B cell (primary cell): Measurements from ENCODE around the gene ELAVL4. TPM values are rescaled to one million over a fixed set of nuclear protein-coding genes. Genes with fewer than 3 reads are reported as not detected.

Source experiments
- ATAC-seq: fragments of 200-7000 bp; cut with Tn5 transposase; one replicate; pipeline ENCODE4 v1.10.0; 2021; ENCODE audit warnings: low read depth, mild to moderate bottlenecking, moderate number of reproducible peaks, moderate library complexity
- CTCF ChIA-PET: fragments of 350-600 bp; sonication (Branson Sonifier 250); formaldehyde crosslinking; loops from one replicate; lab custom pipeline; 2021; ENCODE audit warnings: antibody characterized with exemption, inconsistent platforms; lab: Charles Lee
- POLR2A ChIA-PET: fragments of 350-600 bp; sonication (Branson Sonifier 250); formaldehyde crosslinking; loops from one replicate; lab custom pipeline; 2021; ENCODE audit warnings: antibody characterized with exemption; lab: Charles Lee
- DNase-seq: peaks from one replicate; pipeline ENCODE4 v3.0.0; 2013
- H2AFZ ChIP-seq: 2 replicates; pipeline ENCODE4 v1.6.1; 2012; ENCODE audit warnings: mild to moderate bottlenecking, low read depth, low read length; ENCODE audit not compliant: insufficient read depth, poor library complexity, severe bottlenecking
- H3K27ac ChIP-seq, 2 donors: 1 replicate in 1 of 2; 2 replicates in 1 of 2; pipeline ENCODE4 v1.5.1; 2012 to 2013; ENCODE audit warnings: low read length in 2 of 2, mild to moderate bottlenecking in 2 of 2, moderate library complexity in 1 of 2
- H3K27me3 ChIP-seq, 4 experiments: fragments of 200-600 bp in 1 of 4; sonication (generic) in 1 of 4; replicated peaks in 1 of 4; 1 replicate in 2 of 4; 2 replicates in 2 of 4; pipeline versions ENCODE4 v1.6.1 to v1.7.0; 2013 to 2016; ENCODE audit warnings: low read length in 3 of 4, mild to moderate bottlenecking in 2 of 4, mixed read lengths in 1 of 4, moderate library complexity in 1 of 4; ENCODE audit not compliant: insufficient read depth in 4 of 4, control insufficient read depth in 3 of 4; ENCODE audit errors: control extremely low read depth in 1 of 4
- H3K36me3 ChIP-seq, 2 experiments: replicated peaks in 1 of 2; 1 replicate in 1 of 2; 2 replicates in 1 of 2; pipeline versions ENCODE4 v1.6.1 to v1.7.1; 2013; ENCODE audit warnings: low read length in 1 of 2; ENCODE audit not compliant: insufficient read depth in 2 of 2, control insufficient read depth in 1 of 2; ENCODE audit errors: control extremely low read depth in 1 of 2, extremely low read depth in 1 of 2
- H3K4me1 ChIP-seq, 2 donors: fragments of 200-600 bp in 1 of 2; sonication (generic) in 1 of 2; 1 replicate in 1 of 2; 2 replicates in 1 of 2; pipeline versions ENCODE4 v1.5.1 to v1.6.1; 2013 to 2017; ENCODE audit warnings: low read length in 2 of 2; ENCODE audit not compliant: control insufficient read depth in 2 of 2, insufficient read depth in 2 of 2
- H3K4me2 ChIP-seq: replicated peaks from 2 replicates; pipeline ENCODE3; 2012; ENCODE audit warnings: mild to moderate bottlenecking, low read depth, low read length; ENCODE audit not compliant: poor library complexity, severe bottlenecking
- H3K4me3 ChIP-seq, 5 experiments: fragments of 200-600 bp in 1 of 5; sonication (generic) in 1 of 5; 1 replicate in 3 of 5; 2 replicates in 2 of 5; pipeline versions ENCODE4 v1.5.1 to v1.7.0; 2011 to 2016; ENCODE audit warnings: low read length in 4 of 5, mild to moderate bottlenecking in 4 of 5, low read depth in 2 of 5, control low read depth in 1 of 5, moderate library complexity in 1 of 5; ENCODE audit not compliant: insufficient read depth in 1 of 5; ENCODE audit errors: control extremely low read depth in 1 of 5, extremely low read depth in 1 of 5
- H3K79me2 ChIP-seq: fragments of 200-600 bp; sonication (generic); one replicate; pipeline ENCODE4 v1.6.0; 2016; ENCODE audit warnings: low read length; ENCODE audit not compliant: control insufficient read depth, insufficient read depth
- H3K9ac ChIP-seq: fragments of 200-600 bp; sonication (generic); 2 replicates; pipeline ENCODE4 v1.6.1; 2017; ENCODE audit warnings: mild to moderate bottlenecking, low read length, moderate library complexity
- H3K9me3 ChIP-seq, 3 donors: one replicate each; pipeline versions ENCODE4 v1.6.1 to v1.7.1; 2013; ENCODE audit warnings: low read length in 2 of 3; ENCODE audit not compliant: control insufficient read depth in 2 of 3, insufficient read depth in 1 of 3; ENCODE audit errors: control extremely low read depth in 1 of 3
- H4K20me1 ChIP-seq: 2 replicates; pipeline ENCODE4 v1.6.0; 2012; ENCODE audit warnings: mild to moderate bottlenecking, low read length; ENCODE audit not compliant: insufficient read depth, control insufficient read depth, poor library complexity, severe bottlenecking
- H3K27ac Mint-ChIP-seq: one replicate; pipeline ENCODE4 v1.8.0; 2021; ENCODE audit warnings: mixed read lengths
- H3K27me3 Mint-ChIP-seq: one replicate; pipeline ENCODE4 v1.8.0; 2021; ENCODE audit warnings: mixed read lengths
- H3K4me1 Mint-ChIP-seq: one replicate; pipeline ENCODE4 v1.8.0; 2021; ENCODE audit warnings: mixed read lengths
- H3K4me3 Mint-ChIP-seq: one replicate; pipeline ENCODE4 v1.8.0; 2021; ENCODE audit warnings: mixed read lengths
- H3K9me3 Mint-ChIP-seq: one replicate; pipeline ENCODE4 v1.8.0; 2022; ENCODE audit warnings: mixed read lengths; ENCODE audit not compliant: insufficient read depth
- CTCF ChIP-seq: fragments of 200-600 bp; IDR thresholded peaks from one replicate; pipeline ENCODE4 v1.8.0; 2022; ENCODE audit warnings: antibody characterized with exemption, mild to moderate bottlenecking
- EZH2 ChIP-seq: IDR thresholded peaks from 2 replicates; pipeline ENCODE4 v1.6.1; 2012; ENCODE audit warnings: borderline replicate concordance, low read depth, mild to moderate bottlenecking, moderate library complexity, low read length; ENCODE audit not compliant: insufficient read depth, poor library complexity, severe bottlenecking
- WGBS: methylation state at CpG from one replicate; pipeline ENCODE4 v1.1.5; 2013; ENCODE audit warnings: missing lambda C conversion rate; ENCODE audit not compliant: insufficient coverage; 5-methylcytosine and 5-hydroxymethylcytosine counted together
- intact Hi-C: fragments of 100-400 bp; cut with micrococcal nuclease; formaldehyde crosslinking; loops from one replicate; pipeline ENCODE4 v1.10.0; 2022
- polyA plus RNA-seq: library from polyadenylated mRNA; depleted of rRNA; stranded (reverse); fragments of >200 nt; gene quantifications from 2 replicates; pipeline ENCODE4 v1.2.3, GENCODE V29; 2012
- total RNA-seq, 2 donors: library from RNA; stranded (reverse); fragments of 120-200 nt in 1 of 2; gene quantifications; 1 replicate in 1 of 2; 2 replicates in 1 of 2; pipeline versions ENCODE4 v1.2.3 to v1.2.4, GENCODE V29; 2013 to 2022

Gene ELAVL4
- total and polyA plus RNA-seq, 2 donors (not counting 1 experiment from before 2014, with no cell fraction given), result not detected

DNA sequence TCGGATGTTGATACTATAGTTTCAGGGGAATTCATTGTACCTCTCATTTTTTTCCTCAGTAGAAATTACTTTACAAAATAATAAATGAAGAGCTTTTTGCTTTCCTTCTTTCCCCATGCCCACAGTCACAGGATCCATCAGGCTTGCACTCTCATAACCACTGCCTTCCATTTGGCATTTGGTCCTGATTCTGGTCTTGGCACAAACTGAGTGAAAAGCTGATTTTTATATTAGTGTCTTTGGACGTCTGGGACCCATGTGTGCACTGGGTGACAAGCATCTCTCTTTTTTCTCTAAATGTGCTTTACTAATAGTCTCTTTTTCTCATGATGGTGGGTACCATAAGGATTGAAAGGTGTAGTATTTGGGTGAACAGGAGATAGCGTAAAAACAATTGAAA lies 2.8 kb downstream of the ELAVL4 start:
- H4K20me1 ChIP-seq, result no peaks in the 10 kb centered on the region
- no peak overlapping the region for H3K4me2 ChIP-seq
- no peak overlapping the region for H3K27ac Mint-ChIP-seq
- TF ChIP-seq CTCF (no peak), EZH2 (no peak)
- POLR2A ChIA-PET, result no interaction called here
- H3K9me3 Mint-ChIP-seq, result no peaks in the 10 kb centered on the region
- no peak overlapping the region for H3K4me3 Mint-ChIP-seq
- H3K4me3 ChIP-seq, result no peak overlapping the region
- H3K36me3 ChIP-seq, result no peaks in the 10 kb centered on the region
- H3K27me3 ChIP-seq, result peaks cover 0 to 11% (median 5%) of the 10 kb centered on the region in 4 experiments
- no peak for ATAC-seq
- H3K9ac ChIP-seq, result no peak overlapping the region
- intact Hi-C loops, result no loop called here
- no peaks in the 10 kb centered on the region for H3K9me3 ChIP-seq
- H3K27me3 Mint-ChIP-seq, result peaks cover 51% of the 10 kb centered on the region
- DNase-seq, result no peak
- H3K79me2 ChIP-seq, result no peaks in the 10 kb centered on the region
- no peak overlapping the region for H2AFZ ChIP-seq
- CTCF ChIA-PET, result no interaction called here
- H3K4me1 Mint-ChIP-seq, result peaks cover 18% of the 10 kb centered on the region
- no peak overlapping the region for H3K27ac ChIP-seq
- no CpG with 5 or more reads among the region's 3 CpGs for WGBS
- peaks cover 14 to 19% of the 10 kb centered on the region in 2 donors for H3K4me1 ChIP-seq

GRCh38 chr1:50112193-50112592 lies 3.5 kb downstream of the ELAVL4 start:
- ATAC-seq, result no peak
- Histone ChIP-seq H3K4me1 (peaks cover 14 to 19% of the 10 kb centered on the region in 2 donors), H3K9ac (no peak overlapping the region), H3K27me3 (peaks cover 0 to 11% (median 5%) of the 10 kb centered on the region in 4 experiments), H3K27ac (no peak overlapping the region), H3K4me3 (no peak overlapping the region), H4K20me1 (no peaks in the 10 kb centered on the region), H3K79me2 (no peaks in the 10 kb centered on the region), H3K4me2 (no peak overlapping the region), H2AFZ (no peak overlapping the region), H3K36me3 (no peaks in the 10 kb centered on the region), H3K9me3 (no peaks in the 10 kb centered on the region)
- CTCF ChIA-PET, result no interaction called here
- peaks cover 18% of the 10 kb centered on the region for H3K4me1 Mint-ChIP-seq
- H3K27ac Mint-ChIP-seq, result no peak overlapping the region
- peaks cover 49% of the 10 kb centered on the region for H3K27me3 Mint-ChIP-seq
- intact Hi-C loops, result no loop called here
- no peak for DNase-seq
- no peak for TF ChIP-seq CTCF
- TF ChIP-seq EZH2, result no peak
- WGBS, result no CpG with 5 or more reads among the region's 3 CpGs
- H3K4me3 Mint-ChIP-seq, result no peak overlapping the region
- POLR2A ChIA-PET, result no interaction called here
- no peaks in the 10 kb centered on the region for H3K9me3 Mint-ChIP-seq
